ENCODE data around the gene PTS.

- TF ChIP-seq ARNTL (CRISPR knock-in tag; IDR thresholded peaks at IDR 0.05; ENCODE audit: borderline replicate concordance, low read depth): no peak
- no peak for TF ChIP-seq PATZ1 (CRISPR knock-in tag; IDR thresholded peaks at IDR 0.05; ENCODE audit: borderline replicate concordance)
- no peak for TF ChIP-seq ZNF8 (CRISPR knock-in tag; IDR thresholded peaks at IDR 0.05)
- no peak for TF ChIP-seq TCF4 (CRISPR knock-in tag; IDR thresholded peaks at IDR 0.05; ENCODE audit: borderline replicate concordance)
- TF ChIP-seq PPARA (CRISPR knock-in tag; IDR thresholded peaks at IDR 0.05; ENCODE audit: borderline replicate concordance): no peak
- no peak for TF ChIP-seq TSHZ2 (CRISPR knock-in tag; IDR thresholded peaks at IDR 0.05)
- TF ChIP-seq CSDC2 (CRISPR knock-in tag; IDR thresholded peaks at IDR 0.05): no peak
- TF ChIP-seq ZFP3 (CRISPR knock-in tag; IDR thresholded peaks at IDR 0.05): no peak
- no peak for TF ChIP-seq ZFP30 (CRISPR knock-in tag; IDR thresholded peaks at IDR 0.05)
- TF ChIP-seq ZNF70 (CRISPR knock-in tag; IDR thresholded peaks at IDR 0.05): no peak
- no peak for TF ChIP-seq RARB (CRISPR knock-in tag; IDR thresholded peaks at IDR 0.05)
- TF ChIP-seq CSRNP3 (CRISPR knock-in tag; IDR thresholded peaks at IDR 0.05): no peak
Observed at GRCh38 chr11:112260490-112260889, 34.3 kb downstream of the PTS start, which contains the start of gene PLET1.
